Hematopoietic multipotent progenitor cell (in vitro differentiated cells): ENCODE data around the gene SP140. TPM values are rescaled to one million over a fixed set of nuclear protein-coding genes. Genes with fewer than 3 reads are reported as not detected.
"Not testable (repeated sequence)": the region's sequence is repeated elsewhere in the genome, so short reads cannot be mapped to it uniquely, and the experiment has no call there.

Source experiments
- DNase-seq, 3 donors: peaks; one replicate each; pipeline ENCODE4 v3.0.0-alpha.2; 2011 to 2015; ENCODE audit warnings: low read depth in 2 of 3, low spot score in 2 of 3
- total RNA-seq: library from RNA; depleted of rRNA; stranded (reverse); fragments of >200 nt; gene quantifications from one replicate; pipeline ENCODE4 v1.2.3, GENCODE V29; 2012

Gene SP140
- total RNA-seq, 1 donor = 1.3 TPM

GRCh38 chr2:230282936-230283335, 57.4 kb downstream of the SP140 start:
- no peak for DNase-seq

GRCh38 chr2:230286048-230286447, 60.5 kb downstream of the SP140 start:
- no peak for DNase-seq

DNA sequence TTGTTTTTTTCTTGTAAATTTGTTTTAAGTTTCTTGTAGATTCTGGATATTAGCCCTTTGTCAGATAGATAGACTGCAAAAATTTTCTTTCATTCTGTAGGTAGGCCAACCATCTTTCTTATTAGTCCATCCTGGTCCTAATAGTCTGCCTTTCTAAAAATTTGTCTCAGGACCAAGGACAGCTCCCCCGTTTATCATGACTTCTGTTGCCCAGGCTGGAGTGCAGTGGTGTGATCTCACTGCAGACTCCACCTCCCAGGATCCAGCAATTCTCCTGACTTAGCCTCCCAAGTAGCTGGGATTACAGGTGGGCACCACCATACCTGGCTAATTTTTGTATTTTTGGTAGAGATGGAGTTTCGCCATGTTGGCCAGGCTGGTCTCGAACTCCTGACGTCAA, 63.8 kb downstream of the SP140 start:
- DNase-seq = peak in 2 of 3 donors; percentile 22 to 55

GRCh38 chr2:230295192-230295591, 69.7 kb downstream of the SP140 start:
- no peak for DNase-seq

GRCh38 chr2:230296917-230297316, 71.4 kb downstream of the SP140 start:
- DNase-seq = no peak

DNA sequence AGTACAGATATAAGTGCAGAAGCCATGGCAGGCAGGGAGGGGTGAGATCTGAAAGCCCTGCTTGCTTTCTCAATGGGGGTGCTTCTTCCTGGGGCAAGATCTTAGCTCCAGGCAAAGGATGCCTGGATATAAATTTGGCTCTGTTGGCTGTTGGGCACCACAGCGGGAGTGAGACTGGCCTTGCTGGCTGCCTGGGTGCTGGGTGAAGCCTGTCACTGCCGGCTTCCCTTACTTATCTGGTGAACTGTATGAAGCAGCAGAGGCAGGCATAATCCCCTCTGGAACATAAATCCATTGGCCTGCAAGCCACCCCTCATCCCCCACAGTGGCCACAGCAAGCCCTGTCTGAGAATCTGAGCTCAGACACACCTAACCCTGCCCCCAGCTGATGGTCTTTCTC, 74.1 kb downstream of the SP140 start:
- no peak for DNase-seq

DNA sequence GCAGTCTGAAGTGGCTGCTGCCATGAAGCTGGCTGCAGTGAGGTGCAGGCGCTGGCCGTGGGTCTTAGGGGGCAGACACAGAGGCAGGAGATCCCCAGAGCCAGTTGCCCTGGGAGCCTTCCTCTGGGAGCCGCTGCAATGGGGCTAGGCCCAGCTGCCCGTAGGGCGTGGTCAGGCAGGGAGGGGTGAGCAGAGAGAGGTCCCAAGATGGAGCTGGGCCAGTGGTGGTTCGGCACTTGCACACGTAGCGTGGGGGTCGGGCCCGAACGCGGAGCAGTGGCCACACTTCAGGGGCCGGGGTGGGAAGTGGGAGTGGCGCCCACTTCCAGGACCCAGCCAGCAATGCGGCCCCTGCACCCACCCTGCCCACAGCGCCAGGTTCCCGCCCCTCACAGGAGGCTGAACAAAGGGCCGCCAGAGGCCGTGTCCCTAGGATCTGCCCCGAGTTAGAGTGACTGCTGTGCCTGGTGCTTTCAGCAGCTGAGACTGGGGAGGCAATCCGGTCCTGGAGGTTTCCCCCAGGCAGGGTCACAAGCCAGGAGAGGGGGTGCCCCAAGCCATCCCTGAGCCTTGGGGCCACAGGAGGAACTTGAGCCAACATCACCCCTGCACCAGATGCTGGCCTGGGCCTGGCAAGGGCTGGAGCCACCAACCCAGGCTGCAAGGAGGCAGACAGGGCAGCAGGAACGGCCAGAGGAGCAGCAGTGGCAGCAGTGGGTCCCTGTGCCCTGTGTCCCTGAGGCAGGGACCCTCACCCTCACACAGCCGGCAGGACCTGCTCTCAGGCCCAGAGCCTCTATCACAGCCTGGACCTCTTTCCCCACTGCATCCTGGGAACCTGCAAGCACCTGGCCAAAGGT, 80.1 kb downstream of the SP140 start:
- no peak for DNase-seq

GRCh38 chr2:230306474-230306873, 80.9 kb downstream of the SP140 start:
- no peak for DNase-seq

DNA sequence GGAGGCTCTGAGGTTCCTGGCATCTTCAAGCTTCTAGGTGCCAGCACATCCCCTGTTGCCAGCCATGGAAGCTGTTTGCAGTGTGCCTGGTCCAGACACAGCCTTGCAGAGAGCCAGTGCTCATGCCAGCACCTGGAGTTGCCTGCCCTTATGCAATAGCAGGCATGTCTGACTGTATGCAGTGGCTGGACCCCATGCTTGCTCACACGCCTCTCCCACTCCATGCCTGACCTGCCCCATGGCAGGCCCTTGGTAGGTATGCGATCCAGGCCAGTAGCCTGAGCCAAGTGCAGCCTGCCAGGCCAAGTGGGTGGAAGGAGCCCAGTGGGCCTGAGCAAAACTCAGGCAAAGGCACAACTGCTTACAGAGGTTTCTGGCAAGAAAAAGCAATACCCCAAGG, 81.9 kb downstream of the SP140 start:
- DNase-seq = no peak

- no peak for DNase-seq
Observed at GRCh38 chr2:230308402-230309000, 83.0 kb downstream of the SP140 start.

DNA sequence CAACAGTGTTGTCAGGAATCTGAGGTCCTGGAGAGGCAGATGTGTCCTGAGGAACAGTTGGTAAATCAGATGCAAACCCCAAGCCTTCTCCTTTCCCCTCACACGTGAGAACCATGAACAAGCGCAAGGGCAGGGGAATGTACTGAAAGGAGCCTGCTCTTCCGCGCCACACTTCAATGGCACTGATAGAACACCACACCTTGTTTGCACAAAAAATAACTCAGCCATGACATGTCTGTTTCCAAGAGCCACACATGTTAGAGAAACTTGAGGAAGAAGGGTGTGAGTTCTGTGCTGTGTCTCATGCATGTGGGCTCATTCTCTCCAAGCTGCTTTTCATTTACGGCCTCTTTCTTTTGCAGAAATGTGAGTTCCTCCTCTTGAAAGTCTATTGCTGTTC, 85.3 kb downstream of the SP140 start:
- not testable (repeated sequence) for DNase-seq

DNA sequence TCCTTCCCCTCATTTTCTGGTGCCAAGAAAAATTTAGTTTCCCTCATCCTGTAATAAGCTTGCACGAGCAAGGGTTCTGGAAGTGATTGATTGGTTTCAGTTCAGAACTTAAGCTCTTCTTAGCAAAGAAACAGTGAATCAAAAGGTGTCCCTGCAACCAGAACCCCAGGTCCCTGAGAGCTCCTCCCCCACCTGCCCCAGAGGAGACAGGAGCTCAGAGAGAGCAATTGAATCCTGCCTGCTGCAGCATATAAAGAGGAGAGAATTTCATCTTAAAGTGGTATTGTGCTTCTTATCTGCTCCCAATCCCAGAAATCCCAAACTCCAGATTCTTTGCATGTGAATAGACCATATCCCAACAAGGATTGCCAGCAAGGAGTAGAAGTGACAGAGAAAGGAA, 86.1 kb downstream of the SP140 start:
- not testable (repeated sequence) for DNase-seq

GRCh38 chr2:230312638-230313037, 87.1 kb downstream of the SP140 start:
- DNase-seq = no peak

DNA sequence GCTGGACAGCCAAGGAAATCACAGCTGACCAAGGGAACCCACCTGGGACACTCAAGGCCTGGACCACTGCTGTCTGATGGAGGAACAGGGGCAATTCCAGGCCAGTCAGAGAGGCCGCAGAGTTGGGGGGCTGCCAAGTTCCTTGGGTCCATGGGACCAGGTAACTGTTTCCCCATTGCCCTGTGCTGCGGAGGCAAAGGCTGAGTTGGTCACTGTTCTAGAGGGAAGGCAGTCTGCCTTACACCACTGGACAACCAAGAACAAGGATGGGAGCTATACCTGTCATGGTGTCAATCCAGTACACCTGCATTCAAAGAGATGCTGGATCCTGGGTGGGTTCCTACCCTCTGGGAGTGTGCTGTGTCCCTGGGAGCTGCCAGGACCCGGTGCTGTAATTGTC, 91.8 kb downstream of the SP140 start:
- DNase-seq = no peak

DNA sequence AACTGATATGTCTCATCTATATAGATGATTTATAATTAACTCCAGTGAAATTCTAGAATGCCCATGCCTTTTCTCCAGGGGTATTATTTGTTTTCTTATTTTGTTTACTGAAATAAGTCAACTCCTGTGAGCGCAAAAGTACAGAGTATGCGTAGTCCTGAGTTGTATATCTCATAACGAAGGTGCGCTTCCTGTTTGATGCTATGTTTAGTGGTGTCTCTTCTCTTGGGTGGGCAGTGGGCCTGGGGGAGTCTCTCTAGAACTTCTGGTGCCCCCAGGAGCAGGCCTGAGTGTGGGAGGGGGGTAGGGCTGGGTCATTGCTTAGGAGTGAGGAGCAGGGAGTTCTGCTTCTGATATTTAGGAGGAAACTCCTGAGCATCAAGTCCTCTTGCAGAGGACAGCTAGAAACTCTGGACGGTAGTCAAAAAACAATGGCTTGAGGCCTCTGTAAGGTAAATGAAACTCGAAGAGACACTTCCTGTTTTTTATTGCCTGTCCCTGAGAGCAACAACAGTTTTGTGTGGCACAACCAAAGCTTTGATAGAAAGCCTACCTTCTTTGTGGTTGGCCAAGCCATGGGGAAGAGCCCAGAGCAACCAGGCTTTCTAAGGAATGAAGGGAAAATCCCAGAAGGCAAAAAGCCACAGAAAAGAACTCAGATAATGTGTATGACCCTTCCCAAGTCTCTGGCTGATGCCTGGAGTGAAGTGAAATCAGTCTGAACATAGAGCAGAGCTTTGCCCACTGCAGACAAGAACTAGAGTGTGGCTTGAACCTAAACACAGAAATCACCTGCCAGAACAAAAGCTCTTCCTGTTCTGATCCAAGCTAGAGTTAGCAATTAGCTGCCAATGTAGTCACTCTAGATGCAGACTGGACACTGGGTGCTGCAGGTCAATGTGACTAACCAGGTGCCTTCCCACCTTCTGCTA, 92.9 kb downstream of the SP140 start:
- peak in 1 of 3 donors; percentile 32 for DNase-seq

DNA sequence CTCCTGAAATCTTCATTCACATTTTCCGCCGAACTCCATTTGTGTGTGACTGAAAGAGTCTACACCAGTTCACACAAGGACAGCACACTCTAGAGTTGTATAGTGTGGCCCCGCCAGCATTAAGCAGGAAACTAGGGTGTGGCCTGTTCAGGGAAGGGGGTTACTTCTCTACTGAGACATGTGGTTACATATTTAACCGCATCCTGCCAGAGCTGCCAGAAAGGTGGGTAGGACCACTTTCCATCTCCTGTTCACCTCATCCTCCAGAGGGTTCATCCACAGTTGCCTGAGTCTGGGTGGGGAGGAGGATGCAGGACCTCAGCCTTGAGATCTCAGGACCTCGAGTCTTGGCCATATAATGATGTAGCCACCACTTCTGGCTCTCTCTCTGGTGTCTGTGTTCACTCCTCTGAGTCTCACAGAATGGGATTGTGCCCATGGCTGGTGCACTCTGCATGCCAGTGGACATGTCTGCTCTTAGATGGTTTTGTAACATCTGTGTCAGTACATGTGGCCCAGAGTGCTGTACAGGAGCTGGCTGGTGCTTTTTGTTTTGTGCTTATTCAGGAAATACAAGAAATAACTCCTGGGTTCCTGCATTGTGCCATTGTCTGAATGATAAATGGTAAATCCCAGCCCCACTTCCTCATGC, 93.8 kb downstream of the SP140 start:
- DNase-seq = peak; percentile 40 to 77 (median 44)

DNA sequence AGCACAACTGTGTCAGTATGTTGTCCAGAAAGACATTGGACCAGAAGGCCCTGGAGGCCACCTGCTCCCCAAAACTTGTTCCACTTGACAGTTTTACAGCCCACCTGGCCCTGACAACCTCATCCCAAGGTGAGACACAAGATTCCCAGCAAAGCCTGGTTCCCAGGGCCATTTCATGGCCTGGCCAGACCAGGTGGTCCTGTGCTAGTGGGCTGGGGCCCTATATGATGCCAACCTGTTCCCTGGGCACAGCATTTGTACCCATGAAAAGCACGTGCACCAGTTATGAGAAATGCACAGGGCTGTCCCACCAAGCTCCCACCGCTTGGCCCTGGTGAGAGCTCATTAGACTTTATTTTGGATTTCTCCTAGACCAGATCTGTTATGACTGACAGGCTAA, 95.5 kb downstream of the SP140 start:
- DNase-seq = no peak

GRCh38 chr2:230322561-230323384, 97.2 kb downstream of the SP140 start:
- DNase-seq = no peak

DNA sequence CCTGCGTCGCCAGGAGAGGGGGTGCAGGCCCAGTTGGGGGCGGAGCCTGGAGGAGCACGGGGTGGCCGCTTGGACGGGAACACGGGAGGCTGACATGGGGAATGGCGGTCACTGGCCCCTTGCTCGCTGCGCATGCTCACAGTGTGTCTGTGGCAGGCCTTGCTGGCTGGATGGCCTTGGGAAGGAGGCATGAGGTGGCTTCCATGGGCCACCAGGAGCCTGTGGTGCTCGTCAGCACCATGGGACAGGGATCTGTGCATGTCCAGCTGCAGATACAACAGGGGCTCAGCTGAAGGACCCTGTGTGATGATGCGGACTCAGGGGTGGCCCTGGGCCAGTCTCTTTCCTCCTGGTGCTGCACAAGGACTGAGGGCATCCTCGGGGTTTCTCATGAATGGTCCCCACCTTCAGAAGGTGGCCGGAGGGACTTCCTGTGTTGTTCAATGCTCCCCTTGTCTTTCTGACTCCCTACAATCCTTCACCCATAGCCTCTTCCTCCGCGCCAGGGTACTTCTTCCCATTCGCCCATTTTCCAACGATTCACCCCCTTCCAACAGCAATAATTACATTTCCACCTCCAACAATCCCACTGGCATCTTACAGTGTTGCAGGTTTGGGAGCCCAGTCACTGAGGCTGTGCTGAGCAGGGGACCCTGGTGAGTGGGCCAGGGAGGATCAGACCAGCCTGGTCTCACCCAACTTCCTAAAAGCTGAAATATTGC, 98.0 kb downstream of the SP140 start:
- DNase-seq = no peak
